NCI-H2171 (cell line): ENCODE measurements around the gene MATN3.

Experiments used
- DNase-seq: peaks from one replicate; lab custom pipeline; 2025; lab: John Stamatoyannopoulos, UW

MATN3 gene

DNA sequence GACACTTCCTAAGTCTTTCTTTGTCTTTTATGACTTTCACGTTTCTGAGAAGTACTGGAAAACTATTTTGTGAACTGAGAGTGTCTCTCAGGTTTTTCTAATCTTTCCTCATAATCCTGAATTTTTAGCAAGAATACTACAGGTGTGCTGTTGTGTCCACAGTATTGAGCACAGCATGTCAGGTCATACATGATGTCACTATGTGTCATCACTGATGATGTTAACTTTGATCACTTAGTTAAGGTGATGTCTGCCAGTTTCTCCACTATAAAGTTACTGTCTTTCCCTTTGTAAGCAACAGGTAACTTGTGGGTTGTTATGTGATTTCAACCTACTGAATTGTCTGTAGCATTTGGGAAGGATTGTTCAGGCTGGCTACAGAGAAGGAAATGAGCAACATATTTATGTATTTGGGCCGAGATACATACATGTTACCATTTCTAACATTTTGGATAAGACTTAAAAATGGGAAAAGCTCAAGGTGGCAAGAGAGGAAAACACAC is 11.1 kb downstream of the MATN3 start:
- DNase-seq = no peak

- no peak for DNase-seq
Observed at GRCh38 chr2:19993731-19994130, 18.7 kb downstream of the MATN3 start.

DNA sequence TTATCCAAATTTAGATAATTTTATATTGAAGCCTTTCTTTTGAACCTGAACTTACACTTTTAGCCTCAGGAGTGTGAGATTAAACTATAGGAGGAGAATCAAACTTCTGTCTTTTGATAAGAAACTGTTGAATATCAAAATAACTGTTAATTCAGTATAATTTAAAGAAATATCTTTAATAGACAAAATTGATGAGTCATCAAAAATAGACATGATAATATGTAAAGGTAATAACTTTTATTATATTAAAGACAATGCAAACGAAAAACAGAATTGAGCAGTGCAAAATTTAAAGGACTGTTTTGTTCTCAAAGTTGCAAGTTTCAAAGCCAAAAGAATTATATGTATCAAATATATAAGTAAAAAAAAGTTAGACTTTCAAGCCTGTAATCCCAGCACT is 20.6 kb downstream of the MATN3 start:
- DNase-seq = no peak

- DNase-seq = no peak
Observed at GRCh38 chr2:19990416-19990728, 22.1 kb downstream of the MATN3 start.

- DNase-seq = peak; percentile 94
Observed at GRCh38 chr2:19989667-19990415, 22.6 kb downstream of the MATN3 start, which contains the start of gene WDR35. Gene WDR35 (minus strand): TSS chr2:19990105. CDS start chr2:19990015, 90 bp downstream.

DNA sequence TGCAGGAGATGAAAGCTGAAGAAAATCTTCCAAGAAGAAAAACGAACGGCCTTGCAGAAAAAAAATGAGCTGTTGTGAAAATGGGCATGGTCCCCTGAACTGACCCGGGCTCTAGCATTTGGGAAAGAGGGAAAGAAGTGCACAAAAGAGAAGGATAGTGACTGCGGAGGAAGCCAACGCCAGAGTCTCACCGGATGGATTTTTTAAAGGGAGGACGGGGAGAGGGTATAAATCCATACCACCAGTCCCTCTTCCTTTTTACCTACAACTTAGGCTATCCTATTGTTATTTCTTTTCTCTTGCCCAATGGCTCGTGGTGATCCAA is 23.2 kb downstream of the MATN3 start:
- DNase-seq = no peak

GRCh38 chr2:19988600-19988999 is 23.9 kb downstream of the MATN3 start:
- DNase-seq = no peak

DNA sequence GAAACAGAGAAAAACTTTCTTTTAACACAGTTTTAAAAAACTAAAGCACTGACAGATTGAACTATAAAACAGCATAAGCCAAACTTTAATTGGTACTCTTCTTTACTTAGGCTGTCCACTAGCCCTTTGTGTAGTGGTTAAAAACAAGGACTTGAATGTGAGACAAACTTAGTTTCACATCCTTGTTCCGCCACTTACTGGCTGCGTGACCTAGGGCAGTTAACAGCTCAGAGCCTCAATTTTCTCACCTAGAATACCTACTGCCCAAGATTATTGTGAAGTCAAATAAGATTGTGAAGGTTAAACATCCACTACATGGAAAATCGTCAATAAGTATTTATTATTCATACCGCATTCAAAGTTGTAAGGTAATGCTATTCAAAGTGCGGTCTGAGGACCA is 24.5 kb downstream of the MATN3 start:
- DNase-seq = no peak

- no peak for DNase-seq
Observed at GRCh38 chr2:19982268-19982667, 30.2 kb downstream of the MATN3 start.

- DNase-seq = no peak
Observed at GRCh38 chr2:19979932-19980331, 32.5 kb downstream of the MATN3 start.

DNA sequence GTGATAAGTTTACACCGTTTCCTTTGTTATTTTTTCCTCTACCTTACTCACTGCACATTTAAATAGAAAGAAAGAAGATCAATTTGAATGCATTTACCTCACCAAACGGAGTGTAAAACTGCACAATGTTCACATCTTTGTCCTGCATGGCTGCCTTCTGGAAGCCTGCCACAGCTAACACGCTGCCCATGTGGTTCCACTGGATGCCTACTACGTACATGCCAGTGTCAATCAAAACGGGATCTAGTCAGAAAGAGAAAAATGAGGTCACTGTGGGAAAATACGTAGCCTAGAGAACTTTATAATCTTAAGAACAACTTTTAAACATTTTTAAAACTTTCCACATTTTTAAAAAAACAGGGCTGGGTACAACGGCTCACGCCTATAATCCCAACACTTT is 39.0 kb downstream of the MATN3 start:
- DNase-seq = no peak

DNA sequence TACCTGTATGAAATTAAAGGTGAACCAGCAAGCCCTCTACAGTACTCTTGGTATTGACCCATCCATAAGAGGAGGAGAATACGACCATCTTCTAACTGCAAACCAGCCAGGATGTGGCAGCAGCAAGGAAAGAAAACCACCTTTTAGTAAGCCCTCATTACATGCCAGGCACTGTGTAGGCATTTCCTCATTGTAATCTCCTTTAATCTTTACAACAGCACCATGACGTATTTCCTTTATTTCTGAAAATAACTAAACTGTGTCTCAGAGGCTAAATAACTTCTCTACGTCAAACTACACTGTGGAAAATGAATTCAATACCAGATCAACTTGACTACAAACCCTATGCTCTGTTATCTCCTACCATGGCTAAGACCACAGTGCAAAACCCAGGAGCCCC is 40.8 kb downstream of the MATN3 start:
- DNase-seq = no peak

DNA sequence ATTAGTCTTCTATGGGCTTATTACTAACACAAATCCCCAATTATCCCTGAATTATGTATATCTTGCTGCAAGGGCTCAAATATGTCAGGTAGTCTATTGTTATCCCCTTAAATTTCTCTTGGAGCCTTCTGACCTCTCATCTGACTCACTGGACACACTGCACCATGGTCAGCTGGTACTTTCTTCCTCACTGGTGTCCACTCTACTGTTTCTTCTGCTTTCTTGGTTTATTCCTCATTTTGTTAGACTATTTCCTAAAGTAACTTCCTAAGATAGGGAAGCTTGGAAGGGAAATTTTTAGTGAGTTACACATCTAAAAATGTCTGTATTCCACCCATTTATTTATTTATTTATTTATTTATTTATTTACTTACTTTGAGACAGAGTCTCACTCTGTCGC is 49.1 kb downstream of the MATN3 start:
- DNase-seq = no peak

DNA sequence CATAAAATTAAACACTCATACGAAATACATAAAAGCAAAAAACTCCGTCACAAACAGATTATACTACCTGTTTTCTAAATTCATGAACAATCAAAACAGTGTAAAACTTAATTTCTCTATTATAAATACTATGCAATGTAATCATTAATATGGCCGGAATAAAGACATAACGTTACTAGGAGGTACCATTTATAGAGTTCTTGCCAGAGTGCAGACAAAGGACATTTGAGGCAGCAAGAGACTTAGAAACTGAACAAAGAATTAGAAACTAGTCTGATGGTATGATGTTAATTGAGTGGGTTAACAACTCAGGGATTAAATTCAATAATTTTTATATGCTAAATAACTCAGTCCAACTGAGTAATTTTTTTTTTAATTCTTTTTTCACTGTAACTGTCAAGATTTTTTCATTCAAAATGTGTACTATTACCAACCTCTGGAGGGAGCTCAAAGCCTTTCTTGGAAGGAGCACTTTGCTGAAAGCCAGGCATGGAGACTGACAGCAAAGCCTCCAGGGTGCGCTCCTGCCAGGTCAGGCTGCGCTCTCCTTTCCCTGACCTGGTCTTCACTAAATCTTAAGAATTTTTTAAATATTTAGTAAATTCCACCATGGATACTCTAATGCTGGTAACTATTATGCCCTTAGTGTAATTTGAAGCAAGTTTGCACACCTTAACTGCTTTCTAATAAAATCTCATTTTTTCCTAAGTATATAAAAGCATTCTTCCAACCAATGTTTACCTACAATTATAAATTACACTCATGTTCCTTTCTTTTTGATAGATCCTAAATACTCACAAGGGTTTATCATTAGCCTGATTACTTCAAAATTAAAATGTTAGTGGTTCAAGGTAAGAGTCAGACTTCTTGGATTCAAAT is 56.7 kb downstream of the MATN3 start:
- peak; percentile 71 for DNase-seq

GRCh38 chr2:19949071-19949470 is 63.4 kb downstream of the MATN3 start:
- DNase-seq = no peak

GRCh38 chr2:19947184-19947940 is 65.1 kb downstream of the MATN3 start:
- DNase-seq = no peak

DNA sequence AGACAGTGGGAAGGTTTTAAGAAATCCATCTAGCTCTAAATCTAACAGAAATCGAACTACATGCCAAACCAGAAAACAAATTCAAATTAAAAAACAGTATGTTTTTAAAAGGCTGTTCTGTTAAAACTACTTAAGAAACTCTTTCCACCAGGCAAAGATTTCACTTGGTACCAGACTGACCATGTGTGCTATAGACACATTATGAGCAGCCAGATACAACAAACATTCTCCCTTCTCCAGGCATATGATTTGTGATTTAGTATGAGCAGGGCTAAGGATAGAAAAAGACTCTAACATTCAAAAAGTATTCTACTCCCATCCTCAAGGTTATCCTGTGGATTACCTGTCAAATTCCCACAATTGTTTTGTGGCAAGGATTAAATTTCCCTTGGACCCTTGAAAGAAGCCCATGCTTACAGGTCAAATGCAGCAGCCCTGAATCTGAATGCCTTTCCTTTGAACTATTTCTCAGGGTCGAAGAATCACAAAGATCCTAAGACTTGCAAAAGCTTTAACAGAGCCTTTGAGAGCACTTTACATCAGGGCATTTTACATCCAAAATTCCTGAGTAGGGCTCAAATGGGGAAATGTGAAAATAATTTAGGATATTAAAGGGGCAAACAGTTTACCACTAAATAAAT is 68.1 kb downstream of the MATN3 start:
- no peak for DNase-seq

GRCh38 chr2:19943189-19943588 is 69.3 kb downstream of the MATN3 start:
- no peak for DNase-seq

- DNase-seq = no peak
Observed at GRCh38 chr2:19942199-19942598, 70.3 kb downstream of the MATN3 start.
